GM12873 (cell line): Measurements from ENCODE around the gene ZNF618.

Experiments
- CTCF ChIP-seq: IDR thresholded peaks from 2 replicates; pipeline ENCODE4 v1.5.1; 2012; ENCODE audit warnings: low read depth, mild to moderate bottlenecking, moderate library complexity, low read length, control low read depth; ENCODE audit not compliant: insufficient read depth; ENCODE audit errors: missing control alignments

ZNF618 gene

GRCh38 chr9:113928269-113928668 is 52.2 kb downstream of the ZNF618 start:
- no peak for TF ChIP-seq CTCF

- no peak for TF ChIP-seq CTCF
Measured at GRCh38 chr9:113929634-113930389, 53.7 kb downstream of the ZNF618 start.

GRCh38 chr9:113930390-113930783 is 54.3 kb downstream of the ZNF618 start:
- no peak for TF ChIP-seq CTCF

- no peak for TF ChIP-seq CTCF
Measured at GRCh38 chr9:113931140-113931539, 55.0 kb downstream of the ZNF618 start.

- TF ChIP-seq CTCF = no peak
Measured at GRCh38 chr9:113931777-113932176, 55.7 kb downstream of the ZNF618 start.

GRCh38 chr9:113932906-113933584 is 56.9 kb downstream of the ZNF618 start:
- no peak for TF ChIP-seq CTCF

- TF ChIP-seq CTCF = no peak
Measured at GRCh38 chr9:113933671-113934070, 57.6 kb downstream of the ZNF618 start.
